BE2C (cell line): ENCODE measurements around the gene TRRAP.

Experiments used
- DNase-seq: peaks from one replicate; pipeline ENCODE4 v3.0.0-alpha.2; 2020
- H3K27me3 ChIP-seq: fragments of 250-450 bp; sonication (Bioruptor Pico); 2 replicates; pipeline ENCODE4 v1.5.1; 2020; ENCODE audit warnings: mild to moderate bottlenecking
- H3K36me3 ChIP-seq: fragments of 250-450 bp; sonication (Bioruptor Pico); 2 replicates; pipeline ENCODE4 v1.5.1; 2020; ENCODE audit warnings: mild to moderate bottlenecking
- H3K4me1 ChIP-seq: fragments of 250-450 bp; sonication (Bioruptor Pico); 2 replicates; pipeline ENCODE4 v1.5.1; 2020
- H3K4me3 ChIP-seq: 2 replicates; pipeline ENCODE4 v1.5.1; 2011; ENCODE audit warnings: low read depth, low read length
- H3K9me3 ChIP-seq: fragments of 250-450 bp; sonication (Bioruptor Pico); 2 replicates; pipeline ENCODE4 v1.5.1; 2020
- CTCF ChIP-seq: IDR thresholded peaks from 2 replicates; pipeline ENCODE4 v1.5.1; 2012; ENCODE audit warnings: mild to moderate bottlenecking, low read depth, low read length

The TRRAP gene

GRCh38 chr7:99011341-99011705 lies 133.0 kb downstream of the TRRAP start:
- Histone ChIP-seq H3K4me3 (no peak overlapping the region), H3K4me1 (no peaks in the 10 kb centered on the region), H3K9me3 (no peaks in the 10 kb centered on the region), H3K36me3 (peaks cover 75% of the 10 kb centered on the region), H3K27me3 (no peaks in the 10 kb centered on the region)
- TF ChIP-seq CTCF = no peak
- no peak for DNase-seq

- Histone ChIP-seq H3K36me3 (peaks cover 69% of the 10 kb centered on the region), H3K4me1 (no peaks in the 10 kb centered on the region), H3K4me3 (no peak overlapping the region), H3K9me3 (no peaks in the 10 kb centered on the region), H3K27me3 (no peaks in the 10 kb centered on the region)
- no peak for DNase-seq
- TF ChIP-seq CTCF = no peak
Measured at GRCh38 chr7:99011706-99012404, 133.5 kb downstream of the TRRAP start.

GRCh38 chr7:99012722-99013121 lies 134.4 kb downstream of the TRRAP start:
- no peaks in the 10 kb centered on the region for H3K9me3 ChIP-seq
- peaks cover 71% of the 10 kb centered on the region for H3K36me3 ChIP-seq
- no peaks in the 10 kb centered on the region for H3K27me3 ChIP-seq
- TF ChIP-seq CTCF = no peak
- DNase-seq = no peak
- H3K4me1 ChIP-seq = no peaks in the 10 kb centered on the region
- H3K4me3 ChIP-seq = no peak overlapping the region

DNA sequence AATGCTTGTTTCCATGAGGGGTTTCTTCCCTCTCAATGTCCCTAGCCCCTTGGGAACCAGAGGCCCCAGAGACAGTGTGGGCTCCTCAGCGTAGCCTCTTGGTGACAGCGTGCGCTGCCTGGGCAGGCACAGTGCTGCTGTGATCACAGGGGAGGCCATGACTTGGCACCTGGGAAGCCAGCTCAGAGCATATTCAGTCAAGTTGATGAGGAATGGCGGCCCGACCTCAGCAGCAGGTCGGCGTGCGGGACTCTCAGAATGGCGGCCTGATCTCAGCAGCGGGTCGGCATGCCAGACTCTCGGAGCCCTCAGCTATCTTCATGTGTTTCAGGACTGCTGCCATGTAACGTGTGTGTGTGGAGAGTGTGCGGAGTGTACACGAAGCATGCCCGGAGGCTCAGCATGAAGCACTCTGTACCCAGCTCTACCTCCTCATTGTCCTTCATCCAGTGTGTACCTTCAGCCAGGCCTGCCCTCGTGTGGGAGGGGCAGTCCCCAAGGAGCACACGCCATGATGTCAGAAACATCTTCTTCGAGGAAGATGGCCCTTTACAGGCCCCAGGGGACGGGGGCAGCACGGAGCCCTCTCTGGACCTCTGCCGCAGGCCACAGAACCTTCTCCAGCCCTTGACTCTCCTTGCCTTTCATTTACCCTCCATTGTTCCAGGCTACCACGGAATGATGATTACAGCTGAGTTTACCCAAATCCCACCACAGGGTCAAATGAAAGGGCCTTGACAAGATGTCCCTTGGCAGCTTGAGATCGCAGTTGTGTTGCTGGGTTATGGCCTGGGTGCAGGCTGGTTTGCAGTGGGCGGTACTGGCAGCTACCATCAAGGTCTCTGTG lies 135.2 kb downstream of the TRRAP start:
- H3K9me3 ChIP-seq = no peaks in the 10 kb centered on the region
- H3K4me1 ChIP-seq = no peaks in the 10 kb centered on the region
- no peak for TF ChIP-seq CTCF
- H3K36me3 ChIP-seq = peaks cover 67% of the 10 kb centered on the region
- no peaks in the 10 kb centered on the region for H3K27me3 ChIP-seq
- no peak overlapping the region for H3K4me3 ChIP-seq
- no peak for DNase-seq

DNA sequence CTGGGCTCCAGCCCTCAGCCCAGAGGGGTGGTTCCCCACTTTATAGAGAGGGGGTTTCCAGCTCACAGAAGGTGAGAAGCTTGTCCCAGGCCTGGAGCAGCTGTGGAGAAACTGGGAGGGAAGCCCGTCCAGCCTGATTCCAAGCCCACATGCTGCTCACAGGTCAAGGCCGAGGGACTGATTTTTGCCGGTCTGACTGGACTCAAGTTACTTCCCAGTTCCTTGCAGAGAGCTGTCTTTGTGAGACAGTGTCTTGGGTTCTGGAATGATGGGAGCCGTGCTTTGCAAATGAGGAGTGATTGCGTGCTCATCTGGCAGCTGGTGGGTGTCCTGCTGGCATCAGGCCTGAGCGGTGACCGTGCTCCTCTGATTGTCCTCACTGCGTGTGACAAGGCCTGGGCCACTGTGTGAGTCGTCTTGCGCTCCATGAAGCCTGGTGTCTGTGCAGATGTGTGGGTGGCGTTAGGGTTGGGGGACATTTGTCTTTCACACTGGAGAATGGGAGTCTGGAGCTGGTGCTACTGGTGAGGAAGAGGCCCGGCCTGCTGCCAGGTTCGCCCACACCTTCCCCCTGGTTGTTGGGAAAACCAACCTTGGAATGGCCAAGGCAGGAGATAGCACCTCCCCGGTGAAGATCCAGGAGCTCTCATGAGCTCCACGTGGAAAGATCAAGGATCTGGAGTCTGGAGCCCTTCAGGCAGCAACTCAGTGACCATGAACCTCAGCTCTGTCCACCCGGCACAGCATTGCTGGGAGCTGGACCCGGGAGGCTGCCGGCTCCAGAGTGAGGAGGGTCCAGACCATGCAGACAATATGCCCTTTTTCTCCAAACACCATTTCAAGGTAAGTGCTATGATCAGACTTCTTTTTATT lies 136.0 kb downstream of the TRRAP start:
- peaks cover 61% of the 10 kb centered on the region for H3K36me3 ChIP-seq
- H3K4me1 ChIP-seq = no peaks in the 10 kb centered on the region
- no peak for TF ChIP-seq CTCF
- no peak for DNase-seq
- no peaks in the 10 kb centered on the region for H3K27me3 ChIP-seq
- no peak overlapping the region for H3K4me3 ChIP-seq
- H3K9me3 ChIP-seq = no peaks in the 10 kb centered on the region
